GM12801 (cell line): ENCODE data around the gene LLPH.

Experiments used
- CTCF ChIP-seq: IDR thresholded peaks from one replicate; pipeline ENCODE4 v1.5.1; 2011; ENCODE audit warnings: control low read depth; ENCODE audit not compliant: insufficient read length; ENCODE audit errors: extremely low read depth

The LLPH gene

GRCh38 chr12:66119229-66119869, 11.2 kb downstream of the LLPH start:
- no peak for TF ChIP-seq CTCF

DNA sequence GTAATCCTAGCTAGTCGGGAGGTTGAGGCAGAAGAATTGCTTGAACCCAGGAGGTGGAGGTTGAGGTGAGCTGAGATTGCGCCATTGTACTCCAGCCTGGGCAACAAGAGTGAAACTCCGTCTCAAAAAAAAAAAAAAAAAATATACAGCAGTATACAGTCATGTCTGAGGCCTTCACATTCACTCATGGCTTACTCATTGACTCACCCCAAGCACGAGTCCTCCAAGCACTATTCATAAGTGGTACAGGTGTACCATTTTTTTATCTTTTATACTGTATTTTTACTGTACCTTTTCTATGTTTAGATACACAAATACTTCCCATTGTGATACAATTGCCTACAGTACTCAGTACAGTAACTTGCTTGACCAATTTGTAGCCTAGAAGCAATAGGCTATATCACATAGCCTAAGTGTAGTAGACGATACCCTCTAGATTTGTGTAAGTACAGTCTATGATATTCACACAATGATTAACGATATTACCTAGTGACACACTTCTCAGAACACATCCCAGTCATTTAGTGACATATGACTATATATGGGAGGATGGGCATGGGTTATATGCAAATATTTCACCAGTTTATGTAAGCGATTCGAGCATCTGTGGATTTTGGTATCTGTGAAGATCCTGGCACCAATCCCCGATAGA, 12.2 kb downstream of the LLPH start:
- TF ChIP-seq CTCF: no peak

- TF ChIP-seq CTCF: no peak
Measured at GRCh38 chr12:66117242-66117641, 13.3 kb downstream of the LLPH start.

GRCh38 chr12:66115071-66115600, 15.4 kb downstream of the LLPH start:
- no peak for TF ChIP-seq CTCF

- no peak for TF ChIP-seq CTCF
Measured at GRCh38 chr12:66113471-66113870, 17.1 kb downstream of the LLPH start.

GRCh38 chr12:66111605-66112004, 18.9 kb downstream of the LLPH start:
- TF ChIP-seq CTCF: no peak

- no peak for TF ChIP-seq CTCF
Measured at GRCh38 chr12:66109056-66109455, 21.5 kb downstream of the LLPH start.
